Measurements from ENCODE around the gene SCLY. TPM values are rescaled to one million over a fixed set of nuclear protein-coding genes. Genes with fewer than 3 reads are reported as not detected.

The SCLY gene
- total RNA-seq, 1 donor from 2014 or later = 13.5 TPM

GRCh38 chr2:238145046-238145445 lies 84.2 kb downstream of the SCLY start:
- Histone ChIP-seq H3K4me1 (peaks cover 29% of the 10 kb centered on the region), H3K27me3 (no peaks in the 10 kb centered on the region), H3K4me3 (no peak overlapping the region), H3K27ac (no peak overlapping the region), H3K9me3 (no peaks in the 10 kb centered on the region), H3K36me3 (no peaks in the 10 kb centered on the region)
- intact Hi-C loops (cut with DNase I) = no loop called here
- TF ChIP-seq POLR2AphosphoS5 (IDR thresholded peaks at IDR 0.05; ENCODE audit: insufficient read depth in 1 of 2, low read depth in 1 of 2) (no peak), POLR2A (IDR thresholded peaks at IDR 0.05) (no peak)
- TF ChIP-seq, protein P1, sequence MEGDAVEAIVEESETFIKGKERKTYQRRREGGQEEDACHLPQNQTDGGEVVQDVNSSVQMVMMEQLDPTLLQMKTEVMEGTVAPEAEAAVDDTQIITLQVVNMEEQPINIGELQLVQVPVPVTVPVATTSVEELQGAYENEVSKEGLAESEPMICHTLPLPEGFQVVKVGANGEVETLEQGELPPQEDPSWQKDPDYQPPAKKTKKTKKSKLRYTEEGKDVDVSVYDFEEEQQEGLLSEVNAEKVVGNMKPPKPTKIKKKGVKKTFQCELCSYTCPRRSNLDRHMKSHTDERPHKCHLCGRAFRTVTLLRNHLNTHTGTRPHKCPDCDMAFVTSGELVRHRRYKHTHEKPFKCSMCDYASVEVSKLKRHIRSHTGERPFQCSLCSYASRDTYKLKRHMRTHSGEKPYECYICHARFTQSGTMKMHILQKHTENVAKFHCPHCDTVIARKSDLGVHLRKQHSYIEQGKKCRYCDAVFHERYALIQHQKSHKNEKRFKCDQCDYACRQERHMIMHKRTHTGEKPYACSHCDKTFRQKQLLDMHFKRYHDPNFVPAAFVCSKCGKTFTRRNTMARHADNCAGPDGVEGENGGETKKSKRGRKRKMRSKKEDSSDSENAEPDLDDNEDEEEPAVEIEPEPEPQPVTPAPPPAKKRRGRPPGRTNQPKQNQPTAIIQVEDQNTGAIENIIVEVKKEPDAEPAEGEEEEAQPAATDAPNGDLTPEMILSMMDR (IDR thresholded peaks at IDR 0.05) = no peak
- DNase-seq (ENCODE audit: extremely low spot score in 2 of 2) = no peak

- Histone ChIP-seq H3K36me3 (no peaks in the 10 kb centered on the region), H3K9me3 (no peaks in the 10 kb centered on the region), H3K4me3 (no peak overlapping the region), H3K4me1 (peaks cover 29% of the 10 kb centered on the region), H3K27ac (no peak overlapping the region), H3K27me3 (no peaks in the 10 kb centered on the region)
- no peak for DNase-seq (ENCODE audit: extremely low spot score in 2 of 2)
- TF ChIP-seq, protein P1 (IDR thresholded peaks at IDR 0.05) = no peak
- TF ChIP-seq POLR2A (IDR thresholded peaks at IDR 0.05) (no peak), POLR2AphosphoS5 (IDR thresholded peaks at IDR 0.05; ENCODE audit: insufficient read depth in 1 of 2, low read depth in 1 of 2) (no peak)
- intact Hi-C loops (cut with DNase I) = no loop called here
These were observed 85.0 kb downstream of the SCLY start for GRCh38 chr2:238145851-238146250.

GRCh38 chr2:238146884-238147544 lies 86.2 kb downstream of the SCLY start:
- H3K4me1 ChIP-seq = peaks cover 19% of the 10 kb centered on the region

DNA sequence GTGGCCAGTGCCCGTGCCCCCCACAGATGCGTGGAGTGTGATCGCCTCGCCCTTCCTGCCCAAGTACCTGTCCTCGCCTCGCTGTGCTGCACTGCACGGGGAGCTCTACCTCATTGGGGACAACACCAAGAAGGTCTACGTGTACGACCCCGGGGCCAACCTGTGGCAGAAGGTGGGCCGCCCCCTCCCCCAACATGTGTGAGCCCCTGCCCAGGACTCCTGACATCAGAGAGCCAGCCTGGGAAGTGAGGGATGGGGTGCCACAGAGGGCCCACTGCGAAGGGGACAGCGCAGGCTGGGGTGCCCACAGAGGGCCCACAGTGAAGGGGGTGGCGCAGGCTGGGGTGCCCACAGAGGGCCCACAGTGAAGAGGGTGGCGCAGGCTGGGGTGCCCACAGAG lies 88.2 kb downstream of the SCLY start:
- TF ChIP-seq POLR2AphosphoS5 (IDR thresholded peaks at IDR 0.05; ENCODE audit: insufficient read depth in 1 of 2, low read depth in 1 of 2) = no peak
- TF ChIP-seq, protein P1 (IDR thresholded peaks at IDR 0.05) = no peak
- no peak for TF ChIP-seq POLR2A (IDR thresholded peaks at IDR 0.05)
- intact Hi-C loops (cut with DNase I) = no loop called here

More at GRCh38 chr2:238146884-238147544, 86.2 kb downstream of the SCLY start:
- intact Hi-C loops (cut with DNase I) = no loop called here
- Histone ChIP-seq H3K4me3 (no peak overlapping the region), H3K27ac (no peak overlapping the region), H3K9me3 (no peaks in the 10 kb centered on the region), H3K27me3 (no peaks in the 10 kb centered on the region), H3K36me3 (no peaks in the 10 kb centered on the region)
- no peak for DNase-seq (ENCODE audit: extremely low spot score in 2 of 2)
- TF ChIP-seq POLR2A (IDR thresholded peaks at IDR 0.05) (no peak), POLR2AphosphoS5 (IDR thresholded peaks at IDR 0.05; ENCODE audit: insufficient read depth in 1 of 2, low read depth in 1 of 2) (no peak)
- TF ChIP-seq, protein P1 (IDR thresholded peaks at IDR 0.05) = no peak

More for the DNA sequence above, 88.2 kb downstream of the SCLY start:
- no peaks in the 10 kb centered on the region for H3K4me1 ChIP-seq
- H3K27me3 ChIP-seq = no peaks in the 10 kb centered on the region
- H3K36me3 ChIP-seq = no peaks in the 10 kb centered on the region
- no peak overlapping the region for H3K27ac ChIP-seq
- DNase-seq (ENCODE audit: extremely low spot score in 2 of 2) = no peak
- no peaks in the 10 kb centered on the region for H3K9me3 ChIP-seq
- no peak overlapping the region for H3K4me3 ChIP-seq

Small RNAs within 50 kb of the gene (small RNA-seq; reads per million reads assigned to genes)
- not detected for gene RNU6-1333P

Other genes starting within 250 kb of the SCLY start
- 120 TPM for gene RAMP1, start 201.4 kb upstream of the SCLY start, total RNA-seq
- gene UBE2F, start 94.0 kb upstream of the SCLY start, total RNA-seq = 57.0 TPM
- 0.74 TPM for gene ESPNL, start 39.3 kb downstream of the SCLY start, total RNA-seq
- 0.25 TPM for gene KLHL30, start 77.7 kb downstream of the SCLY start, total RNA-seq
- not detected for gene ERFE, start 98.0 kb downstream of the SCLY start, total RNA-seq
- gene ILKAP, start 142.7 kb downstream of the SCLY start, total RNA-seq = 62.6 TPM
- 8.6 TPM for gene HES6, start 179.0 kb downstream of the SCLY start, total RNA-seq
- 21.1 TPM for gene PER2, start 227.6 kb downstream of the SCLY start, total RNA-seq

Data from vagina (tissue), 2 donors.